NCI-H2107 (cell line): ENCODE measurements around the gene WBP1.
A peak's percentile ranks its signal among the peaks of the same experiment; 100 is the strongest.

Experiments
- DNase-seq: peaks from one replicate; lab custom pipeline; 2025; lab: John Stamatoyannopoulos, UW

WBP1 gene

GRCh38 chr2:74502720-74503505 is 44.7 kb downstream of the WBP1 start:
- no peak for DNase-seq

GRCh38 chr2:74503506-74504475 is 45.6 kb downstream of the WBP1 start:
- no peak for DNase-seq

GRCh38 chr2:74504591-74504990 is 46.4 kb downstream of the WBP1 start:
- no peak for DNase-seq

GRCh38 chr2:74505448-74506246 is 47.4 kb downstream of the WBP1 start:
- DNase-seq, result no peak

- DNase-seq, result peak; percentile 89
Observed at GRCh38 chr2:74507145-74507925, 49.1 kb downstream of the WBP1 start, which contains the start of gene PCGF1. PCGF1 (minus strand) TSS chr2:74507695; CDS start chr2:74507668, 27 bp downstream.

GRCh38 chr2:74507926-74508520 is 49.8 kb downstream of the WBP1 start:
- no peak for DNase-seq

- DNase-seq, result no peak
Observed at GRCh38 chr2:74510272-74510671, 52.0 kb downstream of the WBP1 start.
